Hypothalamus (tissue), 51 donors: ENCODE measurements around the gene ATP8A2.
"Not testable (repeated sequence)": the region's sequence is repeated elsewhere in the genome, so short reads cannot be mapped to it uniquely, and the experiment has no call there.

Experiments
- DNase-seq, 51 donors: peaks; one replicate each; lab custom pipeline; 2025; lab: John Stamatoyannopoulos, UW

ATP8A2 gene

DNA sequence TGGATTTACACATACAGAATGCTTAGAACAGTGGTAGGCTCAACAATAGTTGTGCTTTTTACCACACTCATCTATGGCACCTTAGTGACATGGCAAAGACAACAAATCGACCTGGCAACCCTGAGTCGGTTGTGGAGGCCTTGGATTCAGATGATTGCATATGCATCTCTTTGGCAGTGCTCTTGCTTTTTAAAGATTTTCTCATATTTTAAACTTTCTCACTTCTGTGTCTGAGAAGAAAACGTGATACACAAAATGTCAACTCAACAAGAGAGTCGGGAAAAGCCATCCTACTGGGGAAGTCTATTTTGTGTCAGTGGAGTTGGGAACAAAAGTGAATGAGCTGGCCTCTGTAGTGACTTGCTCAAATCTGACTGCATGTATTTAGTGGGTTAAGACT is 85.8 kb downstream of the ATP8A2 start:
- no peak for DNase-seq

DNA sequence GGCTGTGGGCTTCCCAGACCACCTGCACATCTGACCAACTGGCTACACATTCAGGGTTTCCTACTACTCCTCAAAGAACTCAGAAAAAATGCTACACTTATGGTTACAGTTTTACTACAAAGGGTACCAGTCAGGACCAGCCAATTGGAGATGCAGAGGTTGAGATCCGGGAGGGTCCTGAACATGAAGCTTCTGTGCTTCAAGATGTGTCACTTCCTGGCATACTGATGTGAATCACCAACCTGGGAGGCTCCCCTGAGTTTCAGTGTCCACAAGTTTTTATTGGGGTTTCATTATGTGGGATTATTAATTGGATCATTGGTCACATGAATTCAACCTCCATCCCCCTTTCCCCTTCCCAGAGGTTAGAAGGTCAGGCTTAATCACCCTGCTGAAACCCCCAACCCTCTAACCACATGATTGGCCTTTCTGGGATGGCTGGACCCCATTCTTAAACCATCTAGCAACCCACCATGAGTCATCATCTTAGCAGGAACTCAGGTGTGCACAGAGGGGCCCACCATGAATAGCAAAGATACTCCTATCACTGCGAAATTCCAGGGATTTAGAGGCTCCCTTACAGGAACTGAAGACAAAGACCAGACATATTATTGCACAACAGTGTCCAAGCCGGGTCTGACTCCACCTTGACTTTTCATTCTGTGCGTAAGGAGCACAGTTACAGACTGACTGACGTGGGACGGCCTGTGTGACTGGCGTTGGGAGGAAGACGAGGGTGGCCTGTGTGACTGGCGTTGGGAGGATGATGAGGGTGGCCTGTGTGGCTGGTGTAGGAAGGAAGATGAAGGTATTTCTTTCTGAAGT is 90.7 kb downstream of the ATP8A2 start:
- no peak for DNase-seq

DNA sequence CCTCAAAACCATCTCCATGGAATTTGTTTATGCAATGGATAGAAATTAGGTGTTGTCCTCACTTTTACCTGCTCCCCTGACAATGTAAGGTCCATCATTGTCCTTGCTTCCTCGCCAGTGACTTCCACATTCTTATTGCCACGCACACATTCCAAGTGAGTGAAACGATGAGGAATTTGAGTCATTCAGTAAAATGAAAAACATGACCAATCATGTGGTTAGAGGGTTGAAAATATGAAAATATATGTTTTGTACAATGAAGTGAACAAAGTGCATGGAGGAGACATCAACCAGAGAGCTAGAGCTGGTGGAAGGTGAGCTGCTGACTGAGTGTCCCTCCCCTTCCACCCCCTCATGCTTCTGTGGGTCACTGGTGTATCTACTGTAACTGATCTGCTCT is 91.7 kb downstream of the ATP8A2 start:
- no peak for DNase-seq

- no peak for DNase-seq
Observed at GRCh38 chr13:25466880-25467279, 95.1 kb downstream of the ATP8A2 start.

DNA sequence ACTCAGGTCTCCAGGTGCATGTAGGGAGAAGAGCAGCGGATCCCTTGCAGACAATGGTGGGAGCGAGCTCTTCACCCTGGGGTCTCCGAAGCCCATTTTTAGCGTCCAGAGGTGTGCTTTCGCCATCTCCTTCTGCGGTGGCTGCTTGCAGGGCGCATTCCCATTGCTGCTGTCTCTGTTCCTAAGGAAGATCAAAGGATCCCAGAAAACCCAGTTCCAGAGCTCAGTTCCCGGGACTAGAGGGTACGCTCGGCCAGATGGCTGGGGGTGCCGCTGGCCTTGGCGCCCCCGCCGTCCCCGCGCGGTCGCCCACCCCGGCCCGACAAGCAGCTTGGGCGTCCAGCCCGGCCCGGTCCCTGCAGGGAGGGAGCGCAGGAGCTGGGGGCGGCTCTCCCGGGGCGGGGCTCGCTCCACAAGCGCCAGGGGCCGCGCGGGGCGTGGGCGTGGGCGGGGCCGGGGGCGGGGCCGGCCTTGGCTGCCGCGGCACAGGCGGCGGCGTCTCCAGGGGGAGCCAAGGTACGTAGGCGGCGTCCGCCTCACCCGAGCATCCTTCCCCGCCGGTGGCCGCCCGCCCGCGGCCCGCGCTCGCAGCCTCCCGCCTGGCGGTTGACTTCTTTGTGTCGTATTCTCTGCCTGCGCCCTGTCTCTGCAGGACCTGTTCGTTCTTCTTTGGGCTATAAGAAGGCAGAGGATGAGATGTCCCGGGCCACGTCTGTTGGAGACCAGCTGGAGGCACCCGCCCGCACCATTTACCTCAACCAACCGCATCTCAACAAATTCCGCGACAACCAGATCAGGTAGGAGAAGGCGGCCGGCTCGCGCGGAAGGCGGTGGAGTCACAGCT is 96.8 kb downstream of the ATP8A2 start:
- peak in 28 of 51 donors; percentile 1 to 71 (median 26) for DNase-seq

DNA sequence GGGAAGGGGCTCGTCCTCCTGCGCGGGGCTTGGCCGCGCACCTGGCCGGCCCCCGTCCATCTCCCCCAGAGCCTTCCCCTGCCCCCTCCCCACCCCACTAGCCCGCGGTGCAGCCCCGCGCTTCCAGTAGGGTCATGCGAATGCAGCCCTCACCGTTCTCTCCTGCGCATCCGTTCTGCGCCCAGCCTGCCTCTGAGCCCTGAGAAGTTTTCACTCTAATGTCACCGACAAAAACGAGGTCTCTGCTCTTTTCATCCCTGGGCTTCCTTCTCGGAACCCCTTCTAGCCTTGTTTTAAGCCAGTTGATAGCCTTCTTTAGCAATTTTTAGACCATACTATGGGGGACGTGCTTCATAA is 97.4 kb downstream of the ATP8A2 start:
- peak in 1 of 51 donors; percentile 16 for DNase-seq

GRCh38 chr13:25473864-25474263 is 102.1 kb downstream of the ATP8A2 start:
- DNase-seq, result no peak

DNA sequence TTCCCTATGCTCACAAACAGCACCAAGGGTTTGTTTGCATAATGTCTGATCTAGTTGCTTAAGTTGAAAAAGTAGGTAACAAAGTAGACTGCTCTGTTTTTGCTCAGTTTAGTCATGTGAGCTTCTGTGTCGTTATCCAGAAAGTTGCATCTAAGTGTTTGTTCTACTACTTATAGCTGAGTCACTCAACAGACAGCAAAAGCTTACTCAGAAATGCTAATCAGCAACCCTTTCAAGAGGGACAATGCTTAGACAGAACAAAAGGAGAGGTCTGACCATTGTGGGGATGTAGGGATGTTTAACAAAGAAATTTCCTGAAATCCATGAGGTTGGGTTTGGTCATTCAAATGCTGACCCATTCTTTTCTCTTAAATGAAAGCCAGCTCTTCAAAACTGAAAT is 106.4 kb downstream of the ATP8A2 start:
- DNase-seq, result no peak

DNA sequence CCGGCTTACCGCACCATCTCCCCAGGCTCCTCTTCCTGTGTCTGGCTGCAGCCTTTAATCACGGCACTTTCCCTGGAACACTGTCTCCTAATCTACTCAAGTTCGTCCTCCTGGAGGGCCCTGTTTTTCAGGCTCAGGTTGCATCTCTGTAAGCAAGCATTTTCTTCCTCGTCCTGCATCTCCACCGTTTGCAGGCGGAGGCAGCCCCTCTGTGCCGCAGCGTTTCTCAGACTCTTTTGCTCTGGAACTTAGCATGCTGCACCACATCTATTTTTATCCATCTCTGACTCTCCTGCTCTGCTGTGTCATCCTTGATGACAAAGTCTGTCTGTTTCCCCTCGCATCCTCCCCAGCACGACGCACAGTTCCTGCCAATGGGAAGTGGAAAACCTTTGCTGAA is 117.5 kb downstream of the ATP8A2 start:
- DNase-seq, result peak in 13 of 51 donors; percentile 8 to 74 (median 22)

GRCh38 chr13:25490236-25490635 is 118.5 kb downstream of the ATP8A2 start:
- DNase-seq, result peak in 2 of 51 donors; percentile 5 to 12

DNA sequence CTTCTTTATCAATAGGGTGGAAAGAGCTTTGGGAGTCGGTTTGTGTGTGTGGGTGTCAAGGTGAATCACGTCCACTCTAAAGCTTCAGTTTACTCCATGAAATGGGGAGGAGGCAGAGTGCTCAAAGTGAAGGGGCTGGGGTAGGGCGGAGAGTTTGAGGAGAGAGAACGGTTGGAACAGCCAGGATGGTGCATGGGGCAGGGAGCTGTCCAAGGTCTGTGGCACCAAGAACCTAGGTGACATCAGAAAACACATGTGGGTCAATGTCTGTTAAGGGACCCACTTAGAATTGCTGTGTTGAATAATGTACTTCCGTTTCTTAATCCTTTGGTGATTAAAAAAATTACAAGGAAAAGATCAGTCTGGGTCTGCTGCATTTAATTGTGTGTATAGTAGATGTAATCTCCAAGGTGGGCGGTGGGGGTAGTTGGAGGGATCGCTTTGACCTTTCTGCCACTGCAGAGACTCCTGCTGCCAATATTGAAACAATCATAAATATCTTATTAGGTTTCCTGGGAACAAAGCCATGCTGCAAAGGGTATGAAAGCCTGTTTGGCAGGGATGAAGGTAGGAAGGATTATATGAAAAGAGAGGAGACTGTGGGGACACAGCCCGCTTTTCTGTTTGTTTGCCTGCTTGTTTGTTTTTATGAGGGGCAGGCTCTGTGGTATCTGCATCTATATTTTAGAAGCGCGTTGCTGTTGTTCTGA is 122.3 kb downstream of the ATP8A2 start:
- no peak for DNase-seq

- no peak for DNase-seq
Observed at GRCh38 chr13:25494698-25495411, 123.1 kb downstream of the ATP8A2 start.

- DNase-seq, result no peak
Observed at GRCh38 chr13:25501231-25501630, 129.5 kb downstream of the ATP8A2 start.

DNA sequence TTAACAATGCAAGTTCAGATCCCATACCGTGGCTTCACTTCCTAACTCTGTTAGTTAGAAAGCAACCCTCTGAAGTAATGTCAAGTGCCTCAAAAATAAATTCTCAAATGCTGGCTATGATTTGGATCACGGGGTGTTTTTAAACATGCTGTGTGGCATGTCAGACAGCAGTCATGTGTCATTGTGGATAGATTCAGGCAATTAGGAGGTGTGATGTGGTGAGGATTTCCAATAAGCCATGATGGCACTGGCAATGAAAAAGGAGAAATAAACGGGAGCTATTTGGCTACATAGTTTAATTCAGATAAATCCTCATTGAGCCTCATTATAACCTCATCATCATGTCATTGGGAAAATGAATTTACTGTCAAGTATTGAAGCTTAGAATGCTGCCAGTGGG is 130.3 kb downstream of the ATP8A2 start:
- no peak for DNase-seq

DNA sequence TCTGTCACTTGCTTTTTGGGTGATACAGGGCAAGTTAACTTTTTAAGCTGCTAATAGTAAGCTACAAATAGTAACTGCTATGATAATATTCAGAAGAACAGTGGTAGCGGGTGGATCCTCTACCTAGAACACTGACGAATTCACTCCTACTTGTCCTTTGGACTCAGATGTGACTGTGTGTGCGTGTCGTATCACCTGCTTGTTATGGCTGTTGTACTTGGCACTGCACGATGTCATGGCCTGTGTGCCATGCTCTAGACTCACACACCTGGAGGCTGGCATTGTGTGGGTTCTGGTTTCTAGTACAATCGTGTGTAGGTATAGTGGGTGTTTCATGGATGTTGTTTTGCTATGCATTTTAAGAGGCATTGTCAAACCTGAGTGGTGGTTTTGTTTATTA is 130.8 kb downstream of the ATP8A2 start:
- DNase-seq, result peak in 1 of 51 donors; percentile 12

DNA sequence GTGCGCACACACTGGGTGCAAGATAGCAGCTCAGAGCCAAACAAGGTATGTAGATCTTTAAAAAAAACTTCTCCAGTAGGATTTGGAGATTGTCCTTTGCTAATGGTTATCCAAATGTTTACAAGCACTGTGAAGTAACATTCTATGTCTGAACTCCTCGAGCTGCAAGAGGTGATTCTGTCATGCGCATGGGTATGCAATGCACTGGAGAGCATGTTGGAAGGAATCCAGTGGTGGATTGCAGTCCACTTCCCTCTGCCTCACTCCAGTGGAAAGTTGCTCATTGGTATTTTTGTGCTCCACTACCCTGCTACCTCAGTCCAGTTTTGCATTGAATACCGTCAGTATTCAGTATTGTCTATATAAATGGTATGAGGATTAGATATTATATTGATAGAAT is 132.1 kb downstream of the ATP8A2 start:
- no peak for DNase-seq

DNA sequence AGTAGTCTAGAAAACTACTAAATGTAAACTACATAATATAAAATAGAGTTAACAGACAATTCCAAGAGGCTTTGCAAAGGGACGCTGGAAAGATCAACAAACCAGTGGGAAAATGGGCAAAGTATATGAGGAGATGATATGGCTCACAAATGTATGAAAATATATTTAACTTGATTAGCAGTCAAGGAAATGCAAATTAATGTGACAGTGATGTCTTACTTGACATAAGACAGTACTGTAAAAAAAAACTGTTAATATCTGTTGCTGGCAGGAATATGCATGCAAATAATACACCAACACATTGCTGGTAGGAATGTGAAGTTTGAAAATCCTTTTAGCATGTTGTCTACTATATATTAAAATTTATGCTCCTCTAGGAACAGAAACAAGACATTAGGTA is 136.1 kb downstream of the ATP8A2 start:
- DNase-seq, result no peak

DNA sequence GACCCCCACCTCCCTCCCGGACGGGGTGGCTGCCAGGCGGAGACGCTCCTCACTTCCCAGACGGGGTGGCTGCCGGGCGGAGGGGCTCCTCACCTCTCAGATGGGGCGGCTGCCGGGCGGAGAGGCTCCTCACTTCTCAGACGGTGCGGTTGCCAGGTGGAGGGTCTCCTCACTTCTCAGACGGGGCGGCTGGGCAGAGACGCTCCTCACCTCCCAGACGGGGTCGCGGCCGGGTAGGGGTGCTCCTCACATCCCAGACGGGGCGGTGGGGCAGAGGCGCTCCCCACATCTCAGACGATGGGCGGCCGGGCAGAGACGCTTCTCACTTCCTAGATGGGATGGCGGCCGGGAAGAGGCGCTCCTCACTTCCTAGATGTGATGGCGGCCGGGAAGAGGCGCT is 141.3 kb downstream of the ATP8A2 start:
- DNase-seq, result not testable (repeated sequence)

GRCh38 chr13:25518441-25518840 is 146.7 kb downstream of the ATP8A2 start:
- no peak for DNase-seq

DNA sequence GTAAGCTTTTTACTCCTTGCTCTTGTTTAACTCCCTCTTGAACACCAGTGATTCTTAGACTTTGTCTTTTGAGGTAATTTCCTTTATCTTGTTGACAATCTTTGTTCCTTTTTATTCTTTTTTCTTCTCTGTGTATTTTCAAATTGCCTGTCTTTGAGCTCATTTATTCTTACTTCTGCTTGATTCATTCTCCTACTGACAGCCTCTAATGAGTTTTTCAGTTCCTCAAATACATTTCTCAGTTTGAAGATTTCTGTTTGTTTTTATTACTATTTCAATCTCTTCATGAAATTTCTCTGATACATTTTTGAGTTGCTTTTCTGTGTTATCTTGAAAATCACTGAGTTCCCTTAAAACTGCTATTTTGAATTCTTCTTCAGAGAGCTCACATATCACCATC is 154.1 kb downstream of the ATP8A2 start:
- no peak for DNase-seq

GRCh38 chr13:25528266-25528665 is 156.5 kb downstream of the ATP8A2 start:
- no peak for DNase-seq
